HEK293 (cell line): ENCODE measurements around the gene GTPBP6.

Experiments used
- CTCF ChIA-PET: fragments of 350-600 bp; formaldehyde crosslinking; extraction: SDS; loops from one replicate; lab custom pipeline; 2021; ENCODE audit warnings: antibody characterized with exemption; lab: Yijun Ruan, JAX
- POLR2A ChIA-PET: fragments of 300-600 bp; formaldehyde crosslinking; extraction: SDS; loops from one replicate; lab custom pipeline; 2020; ENCODE audit warnings: antibody characterized with exemption, inconsistent platforms; lab: Yijun Ruan, JAX
- H3K27ac ChIP-seq: fragments of 200-500 bp; sonication (Bioruptor generic); 2 replicates; pipeline ENCODE4 v1.5.1; 2014; ENCODE audit warnings: low read depth, low read length, control low read depth, inconsistent platforms; ENCODE audit errors: extremely low read depth
- H3K36me3 ChIP-seq, 2 experiments: fragments of 200-500 bp in 1 of 2; sonication (Bioruptor generic) in 1 of 2; 1 replicate in 1 of 2; 2 replicates in 1 of 2; pipeline ENCODE4 v1.5.1; 2014 to 2017; ENCODE audit warnings: inconsistent platforms in 2 of 2, low read length in 2 of 2; ENCODE audit not compliant: control insufficient read depth in 2 of 2, insufficient read depth in 1 of 2
- H3K4me1 ChIP-seq: fragments of 200-500 bp; sonication (Bioruptor generic); 2 replicates; pipeline ENCODE4 v1.5.1; 2014; ENCODE audit warnings: mild to moderate bottlenecking, low read length, inconsistent platforms; ENCODE audit not compliant: control insufficient read depth, insufficient read depth
- H3K4me3 ChIP-seq: 2 replicates; pipeline ENCODE4 v1.5.1; 2011; ENCODE audit warnings: low read depth, mild to moderate bottlenecking, control low read depth, low read length, moderate library complexity
- H3K9me3 ChIP-seq: fragments of 200-500 bp; sonication (Bioruptor generic); 2 replicates; pipeline ENCODE4 v1.5.1; 2014; ENCODE audit warnings: low read depth, low read length, inconsistent platforms; ENCODE audit not compliant: control insufficient read depth, insufficient read depth
- HOXA7 ChIP-seq: sonication (generic); formaldehyde crosslinking; IDR thresholded peaks from 2 replicates; pipeline ENCODE4 v1.8.1; 2022; ENCODE audit warnings: missing genetic modification reagents, borderline replicate concordance
- KLF8 ChIP-seq: fragments of 450-650 bp; formaldehyde crosslinking; IDR thresholded peaks from 2 replicates; pipeline ENCODE4 v1.5.1; 2016; ENCODE audit warnings: missing biosample characterization, missing genetic modification characterization
- OSR2 ChIP-seq: fragments of 450-650 bp; formaldehyde crosslinking; IDR thresholded peaks from 2 replicates; pipeline ENCODE4 v1.5.1; 2016; ENCODE audit warnings: missing biosample characterization, missing genetic modification characterization
- PBX3 ChIP-seq: sonication (generic); formaldehyde crosslinking; IDR thresholded peaks from 2 replicates; pipeline ENCODE4 v1.8.1; 2022; ENCODE audit warnings: mild to moderate bottlenecking, moderate library complexity, missing genetic modification reagents
- SCRT2 ChIP-seq: fragments of 450-650 bp; formaldehyde crosslinking; IDR thresholded peaks from 2 replicates; pipeline ENCODE4 v1.5.1; 2016; ENCODE audit warnings: missing biosample characterization, missing genetic modification characterization
- YY2 ChIP-seq: fragments of 450-650 bp; formaldehyde crosslinking; IDR thresholded peaks from 2 replicates; pipeline ENCODE4 v1.5.1; 2016; ENCODE audit warnings: missing biosample characterization, missing genetic modification characterization
- ZBTB20 ChIP-seq: fragments of 450-650 bp; formaldehyde crosslinking; IDR thresholded peaks from 2 replicates; pipeline ENCODE4 v1.5.1; 2016; ENCODE audit warnings: missing biosample characterization, missing genetic modification characterization
- ZBTB49 ChIP-seq: fragments of 450-650 bp; formaldehyde crosslinking; IDR thresholded peaks from 2 replicates; pipeline ENCODE4 v1.5.1; 2016; ENCODE audit warnings: missing biosample characterization, missing genetic modification characterization, low read depth
- ZBTB8A ChIP-seq: fragments of 450-650 bp; formaldehyde crosslinking; IDR thresholded peaks from 2 replicates; pipeline ENCODE4 v1.5.1; 2016; ENCODE audit warnings: missing biosample characterization, missing genetic modification characterization
- ZNF202 ChIP-seq: fragments of 450-650 bp; formaldehyde crosslinking; IDR thresholded peaks from 2 replicates; pipeline ENCODE4 v1.5.1; 2016; ENCODE audit warnings: missing biosample characterization, missing genetic modification characterization, borderline replicate concordance
- ZNF23 ChIP-seq: fragments of 450-650 bp; formaldehyde crosslinking; IDR thresholded peaks from 2 replicates; pipeline ENCODE4 v1.5.1; 2016; ENCODE audit warnings: missing biosample characterization, missing genetic modification characterization, borderline replicate concordance
- ZNF292 ChIP-seq: fragments of 450-650 bp; formaldehyde crosslinking; IDR thresholded peaks from 2 replicates; pipeline ENCODE4 v1.5.1; 2016; ENCODE audit warnings: low read depth, missing biosample characterization, missing genetic modification characterization, borderline replicate concordance
- ZNF341 ChIP-seq: fragments of 450-650 bp; formaldehyde crosslinking; IDR thresholded peaks from 2 replicates; pipeline ENCODE4; 2016; ENCODE audit warnings: low read depth, missing biosample characterization, missing genetic modification characterization
- ZNF394 ChIP-seq: fragments of 450-650 bp; formaldehyde crosslinking; IDR thresholded peaks from 2 replicates; pipeline ENCODE4 v1.5.1; 2016; ENCODE audit warnings: missing biosample characterization, missing genetic modification characterization, mild to moderate bottlenecking, moderate library complexity, borderline replicate concordance
- ZNF473 ChIP-seq: fragments of 450-650 bp; formaldehyde crosslinking; IDR thresholded peaks from 2 replicates; pipeline ENCODE4 v1.5.1; 2017; ENCODE audit warnings: missing biosample characterization, missing genetic modification characterization
- ZNF48 ChIP-seq: fragments of 450-650 bp; formaldehyde crosslinking; IDR thresholded peaks from 2 replicates; pipeline ENCODE4 v1.5.1; 2016; ENCODE audit warnings: missing biosample characterization, missing genetic modification characterization
- ZNF501 ChIP-seq: fragments of 450-650 bp; formaldehyde crosslinking; IDR thresholded peaks from 2 replicates; pipeline ENCODE4 v1.5.1; 2016; ENCODE audit warnings: missing biosample characterization, missing genetic modification characterization
- ZNF510 ChIP-seq: fragments of 450-650 bp; formaldehyde crosslinking; IDR thresholded peaks from 2 replicates; pipeline ENCODE4 v1.5.1; 2018; ENCODE audit warnings: mild to moderate bottlenecking, missing genetic modification characterization, missing biosample characterization; ENCODE audit not compliant: insufficient replicate concordance
- TF ChIP-seq, protein P1 (sequence below): fragments of 450-650 bp; formaldehyde crosslinking; IDR thresholded peaks from 2 replicates; pipeline ENCODE4 v1.5.1; 2016; ENCODE audit warnings: missing biosample characterization, missing genetic modification characterization
- TF ChIP-seq, protein P2 (sequence below): fragments of 450-650 bp; formaldehyde crosslinking; IDR thresholded peaks from 2 replicates; pipeline ENCODE4 v1.5.1; 2016; ENCODE audit warnings: missing biosample characterization, missing genetic modification characterization

Gene GTPBP6

DNA sequence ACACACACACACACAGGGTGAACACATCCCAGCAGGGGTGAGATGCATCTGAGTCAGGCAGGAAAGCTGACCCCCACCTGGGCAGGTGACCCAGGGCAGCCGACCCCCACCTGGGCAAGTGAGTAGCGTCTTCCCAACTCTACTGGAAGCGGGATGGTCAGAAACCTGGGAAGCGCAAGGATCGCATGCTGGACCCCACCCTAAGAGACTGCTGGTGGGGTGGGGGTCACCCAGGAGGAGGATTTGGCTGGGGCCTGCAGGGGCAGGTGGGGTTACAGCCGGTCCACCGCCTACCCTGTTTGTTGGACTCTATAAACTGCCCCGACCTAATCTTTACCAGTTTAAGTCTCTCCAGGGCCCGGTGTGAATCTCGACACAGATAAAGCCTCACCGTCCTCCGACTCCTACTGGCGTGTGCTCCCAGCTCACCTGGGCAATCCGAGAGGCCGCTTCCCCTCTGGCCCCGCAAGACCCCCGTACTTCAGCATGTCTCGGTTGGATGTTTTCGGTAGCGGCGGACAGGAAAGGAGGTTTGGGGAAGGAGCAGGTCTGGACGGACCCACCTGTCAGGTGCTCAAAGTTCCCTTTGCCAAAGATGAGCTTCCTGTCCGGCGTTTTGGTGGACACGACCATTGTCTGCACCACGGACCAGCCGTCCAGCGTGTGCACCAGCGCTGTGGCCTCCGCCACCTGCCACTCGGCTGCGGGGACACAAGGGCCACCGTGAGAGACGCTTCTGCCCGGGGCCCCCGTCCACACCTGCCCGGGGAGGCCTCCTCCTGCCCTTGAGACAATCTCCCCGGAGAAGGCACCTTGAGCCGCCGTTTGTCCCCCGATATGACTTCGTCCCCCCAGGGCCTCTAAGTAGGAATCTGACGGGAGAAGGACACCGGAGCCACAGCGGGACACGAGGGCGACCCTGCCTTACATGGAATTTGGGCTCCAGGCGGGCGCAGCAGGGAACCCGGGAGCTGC is 2.0 kb downstream of the GTPBP6 start:
- Histone ChIP-seq H3K9me3 (no peaks in the 10 kb centered on the region), H3K4me1 (peaks cover 12% of the 10 kb centered on the region), H3K27ac (no peak overlapping the region), H3K36me3 (peaks cover 7 to 44% of the 10 kb centered on the region in 2 experiments; a peak in 2 of 3 replicates), H3K4me3 (no peak overlapping the region)
- POLR2A ChIA-PET: no interaction called here
- CTCF ChIA-PET: no interaction called here
- no peak for TF ChIP-seq ZNF473 (tag by site-specific recombination)
- TF ChIP-seq ZNF23 (tag by site-specific recombination): no peak
- no peak for TF ChIP-seq YY2 (tag by site-specific recombination)
- TF ChIP-seq ZBTB20 (tag by site-specific recombination): no peak
- TF ChIP-seq ZBTB49: no peak
- no peak for TF ChIP-seq ZBTB8A (tag by site-specific recombination)
- no peak for TF ChIP-seq ZNF292 (tag by site-specific recombination)
- TF ChIP-seq HOXA7 (CRISPR knock-in tag): no peak
- TF ChIP-seq, protein P1, sequence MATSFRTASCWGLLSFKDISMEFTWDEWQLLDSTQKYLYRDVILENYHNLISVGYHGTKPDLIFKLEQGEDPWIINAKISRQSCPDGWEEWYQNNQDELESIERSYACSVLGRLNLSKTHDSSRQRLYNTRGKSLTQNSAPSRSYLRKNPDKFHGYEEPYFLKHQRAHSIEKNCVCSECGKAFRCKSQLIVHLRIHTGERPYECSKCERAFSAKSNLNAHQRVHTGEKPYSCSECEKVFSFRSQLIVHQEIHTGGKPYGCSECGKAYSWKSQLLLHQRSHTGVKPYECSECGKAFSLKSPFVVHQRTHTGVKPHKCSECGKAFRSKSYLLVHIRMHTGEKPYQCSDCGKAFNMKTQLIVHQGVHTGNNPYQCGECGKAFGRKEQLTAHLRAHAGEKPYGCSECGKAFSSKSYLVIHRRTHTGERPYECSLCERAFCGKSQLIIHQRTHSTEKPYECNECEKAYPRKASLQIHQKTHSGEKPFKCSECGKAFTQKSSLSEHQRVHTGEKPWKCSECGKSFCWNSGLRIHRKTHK: no peak
- TF ChIP-seq ZNF48 (tag by site-specific recombination): no peak
- TF ChIP-seq ZNF202 (tag by site-specific recombination): no peak

DNA sequence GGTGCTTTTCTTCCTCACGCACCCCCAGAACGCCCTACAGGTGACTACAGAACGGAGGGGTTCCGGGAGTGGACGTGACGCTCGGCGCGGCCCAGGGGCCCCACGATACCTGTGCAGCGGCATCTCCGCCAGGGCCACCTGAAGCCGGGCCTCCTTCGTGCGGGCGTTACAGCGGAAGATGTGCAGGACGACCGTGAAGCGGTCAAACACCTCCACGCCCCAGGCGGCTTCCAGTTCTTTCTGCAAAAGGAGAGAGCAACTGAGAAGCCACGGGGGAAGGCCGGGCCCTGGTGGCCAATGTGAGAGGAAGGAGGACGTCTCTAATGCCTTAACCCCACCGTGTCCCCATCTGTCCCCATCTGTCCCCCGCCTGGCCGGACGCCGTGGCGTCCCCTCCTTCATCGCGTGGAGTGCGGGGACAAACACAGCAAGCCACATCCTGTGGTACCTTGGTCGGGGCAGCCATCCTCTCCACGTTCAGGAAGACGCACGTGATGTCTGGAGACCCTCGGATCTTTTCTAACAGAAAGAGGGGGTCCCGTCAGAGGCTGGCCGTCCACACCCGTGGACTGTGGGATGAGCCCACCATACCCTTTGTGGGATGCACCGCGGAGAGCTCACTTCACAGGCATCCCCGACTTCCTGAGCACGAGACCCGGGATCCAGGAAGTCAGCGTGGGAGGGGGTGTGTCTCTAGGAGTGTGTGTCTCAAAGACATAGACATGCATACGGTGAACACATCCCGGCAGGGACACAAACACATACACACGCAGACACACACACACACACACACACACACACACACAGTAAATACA is 3.6 kb downstream of the GTPBP6 start:
- H3K27ac ChIP-seq: no peak overlapping the region
- H3K9me3 ChIP-seq: no peaks in the 10 kb centered on the region
- CTCF ChIA-PET: no interaction called here
- TF ChIP-seq OSR2 (tag by site-specific recombination) (no peak), ZNF501 (no peak), ZNF510 (tag by site-specific recombination) (no peak), KLF8 (tag by site-specific recombination) (no peak), SCRT2 (tag by site-specific recombination) (no peak), PBX3 (CRISPR knock-in tag) (no peak), ZNF341 (tag by site-specific recombination) (no peak), ZNF202 (tag by site-specific recombination) (no peak), ZNF394 (no peak)
- TF ChIP-seq, protein P2, sequence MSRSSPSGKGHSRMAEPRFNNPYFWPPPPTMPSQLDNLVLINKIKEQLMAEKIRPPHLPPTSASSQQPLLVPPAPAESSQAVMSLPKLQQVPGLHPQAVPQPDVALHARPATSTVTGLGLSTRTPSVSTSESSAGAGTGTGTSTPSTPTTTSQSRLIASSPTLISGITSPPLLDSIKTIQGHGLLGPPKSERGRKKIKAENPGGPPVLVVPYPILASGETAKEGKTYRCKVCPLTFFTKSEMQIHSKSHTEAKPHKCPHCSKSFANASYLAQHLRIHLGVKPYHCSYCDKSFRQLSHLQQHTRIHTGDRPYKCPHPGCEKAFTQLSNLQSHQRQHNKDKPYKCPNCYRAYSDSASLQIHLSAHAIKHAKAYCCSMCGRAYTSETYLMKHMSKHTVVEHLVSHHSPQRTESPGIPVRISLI (tag by site-specific recombination): no peak
- POLR2A ChIA-PET: no interaction called here
- H3K4me1 ChIP-seq: peaks cover 6% of the 10 kb centered on the region
- H3K36me3 ChIP-seq: peaks cover 7 to 57% of the 10 kb centered on the region in 2 experiments; a peak in 2 of 3 replicates
- no peak overlapping the region for H3K4me3 ChIP-seq
